ENCODE measurements around the gene NOS1. TPM values are rescaled to one million over a fixed set of nuclear protein-coding genes. Genes with fewer than 3 reads are reported as not detected.

Gene NOS1
- total and polyA plus RNA-seq, 2 donors (not counting 3 experiments of a cell fraction or from before 2014, with no cell fraction given): not detected

GRCh38 chr12:117387832-117388231 lies 26.4 kb upstream of the NOS1 start:
- H3K27ac ChIP-seq (ENCODE audit: insufficient read depth, low read depth, low read length): no peak overlapping the region
- POLR2A ChIA-PET: no interaction called here
- no peak overlapping the region for H2AFZ ChIP-seq (ENCODE audit: low read depth, low read length)
- H4K20me1 ChIP-seq (replicated peaks; ENCODE audit: control insufficient read depth, extremely low read depth, insufficient read depth, low read length): no peaks in the 10 kb centered on the region
- TF ChIP-seq, protein P1, sequence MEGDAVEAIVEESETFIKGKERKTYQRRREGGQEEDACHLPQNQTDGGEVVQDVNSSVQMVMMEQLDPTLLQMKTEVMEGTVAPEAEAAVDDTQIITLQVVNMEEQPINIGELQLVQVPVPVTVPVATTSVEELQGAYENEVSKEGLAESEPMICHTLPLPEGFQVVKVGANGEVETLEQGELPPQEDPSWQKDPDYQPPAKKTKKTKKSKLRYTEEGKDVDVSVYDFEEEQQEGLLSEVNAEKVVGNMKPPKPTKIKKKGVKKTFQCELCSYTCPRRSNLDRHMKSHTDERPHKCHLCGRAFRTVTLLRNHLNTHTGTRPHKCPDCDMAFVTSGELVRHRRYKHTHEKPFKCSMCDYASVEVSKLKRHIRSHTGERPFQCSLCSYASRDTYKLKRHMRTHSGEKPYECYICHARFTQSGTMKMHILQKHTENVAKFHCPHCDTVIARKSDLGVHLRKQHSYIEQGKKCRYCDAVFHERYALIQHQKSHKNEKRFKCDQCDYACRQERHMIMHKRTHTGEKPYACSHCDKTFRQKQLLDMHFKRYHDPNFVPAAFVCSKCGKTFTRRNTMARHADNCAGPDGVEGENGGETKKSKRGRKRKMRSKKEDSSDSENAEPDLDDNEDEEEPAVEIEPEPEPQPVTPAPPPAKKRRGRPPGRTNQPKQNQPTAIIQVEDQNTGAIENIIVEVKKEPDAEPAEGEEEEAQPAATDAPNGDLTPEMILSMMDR (IDR thresholded peaks at IDR 0.05; ENCODE audit: extremely low read depth in 1 of 2, insufficient read depth in 1 of 2, low read depth in 1 of 2, low read length in 2 of 2): no peak
- TF ChIP-seq MYC (IDR thresholded peaks at IDR 0.05; ENCODE audit: low read depth, low read length): no peak
- TF ChIP-seq POLR2AphosphoS5 (IDR thresholded peaks at IDR 0.05; ENCODE audit: insufficient read depth, low read depth, low read length): no peak
- no peak for TF ChIP-seq JUN (IDR thresholded peaks at IDR 0.05; ENCODE audit: borderline replicate concordance, insufficient read depth, insufficient read length, low read depth)
- TF ChIP-seq POLR2A (IDR thresholded peaks at IDR 0.05; ENCODE audit: low read depth, low read length): no peak
- TF ChIP-seq FOS (IDR thresholded peaks at IDR 0.05; ENCODE audit: borderline replicate concordance, insufficient read depth, low read length): no peak
- no peak for TF ChIP-seq EZH2 (IDR thresholded peaks at IDR 0.05; ENCODE audit: borderline replicate concordance, low read depth, low read length, severe bottlenecking)
- no peak for TF ChIP-seq GATA2 (IDR thresholded peaks at IDR 0.05; ENCODE audit: insufficient read depth, insufficient read length, low read depth, low read length)
- no peak for TF ChIP-seq MAX (IDR thresholded peaks at IDR 0.05; ENCODE audit: insufficient read depth, insufficient read length)
- no peak overlapping the region for H3K9ac ChIP-seq (replicated peaks; ENCODE audit: extremely low read depth, insufficient read depth, low read length)
- no TSS peak for BruUV-seq (replicated peaks)
- intact Hi-C loops (cut with micrococcal nuclease): no loop called here
- no peaks in the 10 kb centered on the region for H3K4me1 ChIP-seq (ENCODE audit: control insufficient read depth, extremely low read depth, insufficient read depth, low read length)
- H3K4me2 ChIP-seq (ENCODE audit: insufficient read depth, low read length): no peak overlapping the region
- FAIRE-seq (no peak), DNase-seq (ENCODE audit: low read depth, low spot score) (no peak)
- H3K79me2 ChIP-seq (ENCODE audit: control insufficient read depth, insufficient read depth, low read length): no peaks in the 10 kb centered on the region
- no peaks in the 10 kb centered on the region for H3K27me3 ChIP-seq (ENCODE audit: control insufficient read depth in 2 of 2, insufficient read depth in 2 of 2, low read length in 2 of 2)
- CTCF ChIA-PET: interaction anchor here (2.6 kb wide), 1 partner anchor 21 kb away, joined by 9 read pairs; no protein-coding TSS in a partner anchor
- no peaks in the 10 kb centered on the region for H3K9me1 ChIP-seq (replicated peaks; ENCODE audit: control insufficient read depth, extremely low read depth, insufficient read depth, low read length)
- no peaks in the 10 kb centered on the region for H3K36me3 ChIP-seq (ENCODE audit: control insufficient read depth in 2 of 2, extremely low read depth in 1 of 2, insufficient read depth in 2 of 2, low read length in 2 of 2)
- dilution Hi-C loops (cut with MboI; ENCODE audit: extremely low pct_ligation_motif_present, low sequenced_read_pairs): no loop called here
- H3K4me3 ChIP-seq (replicated peaks in 1 of 3; ENCODE audit: insufficient read depth in 1 of 3, low read depth in 1 of 3, low read length in 3 of 3): no peak overlapping the region
- no peaks in the 10 kb centered on the region for H3K9me3 ChIP-seq (replicated peaks; ENCODE audit: control insufficient read depth, insufficient read depth, low read length)

All from endothelial cell of umbilical vein (primary cell).